ENCODE results near the gene KANK2.

DNA sequence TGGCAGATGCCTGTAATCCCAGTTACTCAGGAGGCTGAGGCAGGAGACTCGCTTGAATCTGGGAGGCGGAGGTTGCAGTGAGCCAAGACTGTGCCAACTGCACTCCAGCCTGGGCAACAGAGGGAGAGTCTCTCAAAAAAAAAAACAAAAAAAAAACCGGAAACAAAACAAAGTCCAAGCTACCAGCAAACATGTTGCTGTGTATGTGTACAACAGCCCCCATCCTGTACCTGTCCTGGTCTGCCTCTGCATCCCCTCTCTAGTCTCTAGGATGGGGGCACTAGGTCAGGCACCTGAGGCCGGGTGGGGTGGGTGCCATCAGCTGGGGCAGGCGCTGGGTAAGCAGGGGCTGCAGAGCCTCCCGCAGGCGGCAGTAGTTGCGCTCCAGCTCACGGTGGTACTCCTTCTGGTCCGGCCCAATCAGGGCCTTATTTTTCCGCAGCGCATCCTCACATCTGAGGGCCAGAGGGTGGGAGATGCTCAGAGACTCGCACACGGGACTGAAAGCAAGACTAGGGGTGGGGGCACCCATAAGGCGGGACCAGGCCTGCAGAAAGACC is 2.8 kb upstream of the KANK2 start:
- TF ChIP-seq, protein P1, sequence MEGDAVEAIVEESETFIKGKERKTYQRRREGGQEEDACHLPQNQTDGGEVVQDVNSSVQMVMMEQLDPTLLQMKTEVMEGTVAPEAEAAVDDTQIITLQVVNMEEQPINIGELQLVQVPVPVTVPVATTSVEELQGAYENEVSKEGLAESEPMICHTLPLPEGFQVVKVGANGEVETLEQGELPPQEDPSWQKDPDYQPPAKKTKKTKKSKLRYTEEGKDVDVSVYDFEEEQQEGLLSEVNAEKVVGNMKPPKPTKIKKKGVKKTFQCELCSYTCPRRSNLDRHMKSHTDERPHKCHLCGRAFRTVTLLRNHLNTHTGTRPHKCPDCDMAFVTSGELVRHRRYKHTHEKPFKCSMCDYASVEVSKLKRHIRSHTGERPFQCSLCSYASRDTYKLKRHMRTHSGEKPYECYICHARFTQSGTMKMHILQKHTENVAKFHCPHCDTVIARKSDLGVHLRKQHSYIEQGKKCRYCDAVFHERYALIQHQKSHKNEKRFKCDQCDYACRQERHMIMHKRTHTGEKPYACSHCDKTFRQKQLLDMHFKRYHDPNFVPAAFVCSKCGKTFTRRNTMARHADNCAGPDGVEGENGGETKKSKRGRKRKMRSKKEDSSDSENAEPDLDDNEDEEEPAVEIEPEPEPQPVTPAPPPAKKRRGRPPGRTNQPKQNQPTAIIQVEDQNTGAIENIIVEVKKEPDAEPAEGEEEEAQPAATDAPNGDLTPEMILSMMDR (IDR thresholded peaks at IDR 0.05; ENCODE audit: low read depth, low read length) = no peak
- TF ChIP-seq, protein P2, sequence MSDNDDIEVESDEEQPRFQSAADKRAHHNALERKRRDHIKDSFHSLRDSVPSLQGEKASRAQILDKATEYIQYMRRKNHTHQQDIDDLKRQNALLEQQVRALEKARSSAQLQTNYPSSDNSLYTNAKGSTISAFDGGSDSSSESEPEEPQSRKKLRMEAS (IDR thresholded peaks at IDR 0.05; ENCODE audit: low read depth, low read length) = no peak
- TF ChIP-seq POLR2A (IDR thresholded peaks at IDR 0.05; ENCODE audit: extremely low read depth, insufficient read length) = no peak

Measured in NB4 (cell line).